Measurements from ENCODE around the gene RRBP1.

DNA sequence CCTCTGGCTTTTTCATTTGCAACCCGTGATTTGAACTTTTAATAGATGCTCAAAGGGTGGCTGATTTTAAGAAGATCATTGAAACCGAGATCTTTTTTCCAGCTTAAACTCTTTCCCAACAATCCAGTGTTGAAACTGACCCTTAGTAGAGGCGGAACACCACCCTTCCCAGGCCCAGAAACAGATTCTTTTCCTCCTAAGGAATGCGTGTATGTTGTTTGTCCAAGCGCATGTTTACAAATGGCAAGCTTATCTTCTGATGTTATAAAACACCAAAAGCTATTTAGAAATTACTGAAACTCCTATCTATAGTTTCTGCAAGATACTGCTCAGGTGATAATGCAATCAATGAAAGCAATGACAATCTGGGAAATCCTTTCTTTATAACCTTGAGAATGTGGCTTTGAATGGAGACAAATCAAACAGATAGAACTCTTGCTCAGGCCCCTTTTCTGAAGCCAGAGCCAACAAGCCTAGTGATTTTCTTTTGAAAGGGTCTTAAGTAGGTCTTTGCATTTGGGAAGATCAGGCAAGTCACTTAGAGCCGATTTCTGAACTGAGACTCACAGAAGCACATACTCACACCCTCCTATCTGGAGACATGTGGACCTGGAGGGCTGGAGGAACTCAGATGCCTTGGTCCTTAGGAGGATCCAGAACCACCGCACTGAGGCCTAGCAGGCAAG, 26.8 kb upstream of the RRBP1 start:
- TF ChIP-seq, protein P1, sequence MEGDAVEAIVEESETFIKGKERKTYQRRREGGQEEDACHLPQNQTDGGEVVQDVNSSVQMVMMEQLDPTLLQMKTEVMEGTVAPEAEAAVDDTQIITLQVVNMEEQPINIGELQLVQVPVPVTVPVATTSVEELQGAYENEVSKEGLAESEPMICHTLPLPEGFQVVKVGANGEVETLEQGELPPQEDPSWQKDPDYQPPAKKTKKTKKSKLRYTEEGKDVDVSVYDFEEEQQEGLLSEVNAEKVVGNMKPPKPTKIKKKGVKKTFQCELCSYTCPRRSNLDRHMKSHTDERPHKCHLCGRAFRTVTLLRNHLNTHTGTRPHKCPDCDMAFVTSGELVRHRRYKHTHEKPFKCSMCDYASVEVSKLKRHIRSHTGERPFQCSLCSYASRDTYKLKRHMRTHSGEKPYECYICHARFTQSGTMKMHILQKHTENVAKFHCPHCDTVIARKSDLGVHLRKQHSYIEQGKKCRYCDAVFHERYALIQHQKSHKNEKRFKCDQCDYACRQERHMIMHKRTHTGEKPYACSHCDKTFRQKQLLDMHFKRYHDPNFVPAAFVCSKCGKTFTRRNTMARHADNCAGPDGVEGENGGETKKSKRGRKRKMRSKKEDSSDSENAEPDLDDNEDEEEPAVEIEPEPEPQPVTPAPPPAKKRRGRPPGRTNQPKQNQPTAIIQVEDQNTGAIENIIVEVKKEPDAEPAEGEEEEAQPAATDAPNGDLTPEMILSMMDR (IDR thresholded peaks at IDR 0.05): no peak
- no peak for TF ChIP-seq POLR2A (IDR thresholded peaks at IDR 0.05)
- no peak for TF ChIP-seq EP300 (IDR thresholded peaks at IDR 0.05)
